ENCODE data around the gene MARVELD2.
"Not testable (repeated sequence)": the region's sequence is repeated elsewhere in the genome, so short reads cannot be mapped to it uniquely, and the experiment has no call there.

The MARVELD2 gene

DNA sequence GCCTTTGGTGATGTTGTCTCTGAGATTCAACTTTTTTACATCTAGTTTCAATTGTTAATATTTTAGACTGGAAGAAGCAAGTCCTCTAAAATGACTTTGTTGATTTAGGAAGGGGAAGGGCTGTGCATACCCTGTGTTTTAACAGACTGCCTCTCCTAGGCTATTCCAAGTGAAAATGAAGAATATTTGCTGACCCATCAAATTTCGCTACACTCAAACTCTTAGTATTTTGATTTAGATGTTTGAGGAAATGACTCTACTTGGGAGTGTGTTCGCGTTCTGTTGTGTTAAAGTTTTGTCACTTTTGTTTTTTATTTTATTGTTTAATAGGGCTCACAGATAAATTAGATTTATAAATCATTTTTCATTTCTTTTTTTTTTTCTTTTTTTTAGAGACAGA lies 3.6 kb downstream of the MARVELD2 start:
- H3K4me1 Mint-ChIP-seq = peaks cover 5% of the 10 kb centered on the region
- H3K4me3 Mint-ChIP-seq = no peak overlapping the region
- no peaks in the 10 kb centered on the region for H3K9me3 Mint-ChIP-seq
- DNase-seq (no peak), ATAC-seq (no peak)
- no peak overlapping the region for H3K27ac Mint-ChIP-seq
- no peaks in the 10 kb centered on the region for H3K27me3 Mint-ChIP-seq
- peaks cover 17% of the 10 kb centered on the region for H3K36me3 Mint-ChIP-seq (ENCODE audit: low read depth)

DNA sequence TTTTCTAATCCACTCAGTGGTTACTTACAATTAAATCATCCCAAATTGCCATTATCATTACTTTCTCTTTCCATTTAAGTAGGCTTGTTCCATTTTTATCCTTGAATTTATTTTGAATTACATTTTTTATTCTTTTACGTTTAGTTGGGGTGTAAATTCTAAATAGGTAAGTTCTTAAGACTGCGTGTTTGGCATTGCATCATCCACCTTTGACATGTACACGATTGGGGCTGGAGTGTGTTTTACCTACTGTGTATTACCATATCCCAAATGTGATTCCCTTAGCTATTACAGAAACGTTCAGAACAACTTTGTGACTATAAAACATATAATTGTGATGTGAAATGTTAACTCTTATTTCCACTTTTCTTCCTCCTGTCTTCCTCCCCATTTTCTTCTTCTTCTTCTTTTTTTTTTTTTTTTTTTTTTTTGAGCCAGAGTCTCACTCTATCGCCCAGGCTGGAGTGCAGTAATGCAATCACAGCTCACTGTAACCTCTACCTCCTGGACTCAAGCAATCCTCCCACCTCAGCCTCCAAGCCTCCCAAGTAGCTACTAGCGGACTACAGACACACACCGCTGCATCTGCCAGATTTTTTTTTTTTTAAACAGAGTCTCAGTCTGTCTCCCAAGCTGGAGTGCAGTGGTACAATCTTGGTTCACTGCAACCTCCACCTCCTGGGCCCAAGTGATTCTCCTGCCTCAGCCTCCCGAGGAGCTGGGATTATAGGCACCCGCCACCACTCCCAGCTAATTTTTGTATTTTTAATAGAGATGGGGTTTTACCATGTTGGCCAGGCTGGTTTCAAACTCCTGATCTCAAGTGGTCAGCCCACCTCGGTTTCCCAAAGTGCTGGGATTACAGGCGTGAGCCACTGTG lies 16.7 kb downstream of the MARVELD2 start:
- H3K9me3 Mint-ChIP-seq = no peaks in the 10 kb centered on the region
- H3K27me3 Mint-ChIP-seq = no peaks in the 10 kb centered on the region
- H3K27ac Mint-ChIP-seq = no peak overlapping the region
- no peak overlapping the region for H3K4me3 Mint-ChIP-seq
- DNase-seq (no peak), ATAC-seq (no peak)
- no peaks in the 10 kb centered on the region for H3K36me3 Mint-ChIP-seq (ENCODE audit: low read depth)
- no peaks in the 10 kb centered on the region for H3K4me1 Mint-ChIP-seq

DNA sequence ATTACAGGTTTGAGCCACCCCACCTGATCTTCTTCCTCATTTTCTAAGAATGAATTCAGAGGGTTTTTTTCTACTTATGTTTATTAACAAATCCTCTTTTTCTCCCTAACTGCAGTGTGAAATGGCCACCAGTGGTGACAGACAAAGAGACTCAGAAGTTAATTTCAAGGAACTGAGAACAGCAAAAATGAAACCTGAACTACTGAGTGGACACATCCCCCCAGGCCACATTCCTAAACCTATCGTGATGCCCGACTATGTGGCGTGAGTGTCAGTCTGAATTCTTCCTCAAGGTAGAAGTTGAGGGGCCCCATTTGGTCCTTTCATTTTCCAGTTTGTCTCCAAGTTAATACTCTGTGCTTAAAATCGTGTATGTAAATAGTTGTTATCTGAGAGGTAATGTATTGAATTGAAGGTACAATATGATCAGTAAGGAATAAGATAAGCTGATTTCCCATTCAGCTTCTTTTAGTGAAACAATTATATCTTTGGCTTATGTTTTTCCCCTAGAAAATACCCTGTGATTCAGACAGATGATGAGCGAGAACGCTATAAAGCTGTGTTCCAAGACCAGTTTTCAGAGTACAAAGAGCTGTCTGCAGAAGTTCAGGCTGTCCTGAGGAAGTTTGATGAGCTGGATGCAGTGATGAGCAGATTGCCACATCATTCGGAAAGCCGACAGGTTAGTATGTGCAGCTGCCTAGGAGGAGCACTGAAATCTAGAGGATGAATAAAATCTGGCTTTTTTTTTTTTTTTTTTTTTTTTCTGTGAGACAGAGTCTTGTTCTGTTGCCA lies 17.7 kb downstream of the MARVELD2 start:
- no peaks in the 10 kb centered on the region for H3K4me1 Mint-ChIP-seq
- no peak overlapping the region for H3K27ac Mint-ChIP-seq
- H3K4me3 Mint-ChIP-seq = no peak overlapping the region
- H3K36me3 Mint-ChIP-seq (ENCODE audit: low read depth) = no peaks in the 10 kb centered on the region
- no peaks in the 10 kb centered on the region for H3K27me3 Mint-ChIP-seq
- ATAC-seq (no peak), DNase-seq (no peak)
- no peaks in the 10 kb centered on the region for H3K9me3 Mint-ChIP-seq

DNA sequence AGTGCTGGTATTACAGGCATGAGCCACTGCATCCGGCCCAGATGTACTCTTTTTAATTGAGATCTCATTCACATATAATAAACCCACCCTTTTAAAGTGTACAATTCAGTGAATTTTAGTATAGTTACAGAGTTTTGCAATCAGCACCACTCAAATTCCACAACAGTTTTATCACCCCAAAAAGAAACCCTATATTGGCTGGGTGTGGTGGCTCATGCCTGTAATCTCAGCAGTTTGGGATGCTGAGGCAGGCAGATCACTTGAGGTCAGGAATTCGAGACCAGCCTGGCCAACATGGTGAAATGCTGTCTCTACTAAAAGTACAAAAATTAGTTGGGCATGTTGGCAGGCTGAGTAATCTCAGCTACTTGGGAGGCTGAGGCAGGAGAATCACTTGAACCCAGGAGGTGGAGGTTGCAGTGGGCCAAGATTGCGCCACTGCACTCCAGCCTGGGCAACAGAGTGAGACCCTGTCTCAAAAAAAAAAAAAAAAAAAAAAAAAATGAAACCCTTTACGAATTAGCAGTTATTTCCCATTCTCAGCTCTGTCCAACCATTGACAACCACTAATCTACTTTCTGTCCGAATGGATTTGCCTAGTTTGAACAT lies 20.5 kb downstream of the MARVELD2 start:
- not testable (repeated sequence) for ATAC-seq; DNase-seq; H3K27ac Mint-ChIP-seq; H3K36me3 Mint-ChIP-seq (ENCODE audit: low read depth); H3K4me1 Mint-ChIP-seq; H3K9me3 Mint-ChIP-seq; H3K4me3 Mint-ChIP-seq; H3K27me3 Mint-ChIP-seq

DNA sequence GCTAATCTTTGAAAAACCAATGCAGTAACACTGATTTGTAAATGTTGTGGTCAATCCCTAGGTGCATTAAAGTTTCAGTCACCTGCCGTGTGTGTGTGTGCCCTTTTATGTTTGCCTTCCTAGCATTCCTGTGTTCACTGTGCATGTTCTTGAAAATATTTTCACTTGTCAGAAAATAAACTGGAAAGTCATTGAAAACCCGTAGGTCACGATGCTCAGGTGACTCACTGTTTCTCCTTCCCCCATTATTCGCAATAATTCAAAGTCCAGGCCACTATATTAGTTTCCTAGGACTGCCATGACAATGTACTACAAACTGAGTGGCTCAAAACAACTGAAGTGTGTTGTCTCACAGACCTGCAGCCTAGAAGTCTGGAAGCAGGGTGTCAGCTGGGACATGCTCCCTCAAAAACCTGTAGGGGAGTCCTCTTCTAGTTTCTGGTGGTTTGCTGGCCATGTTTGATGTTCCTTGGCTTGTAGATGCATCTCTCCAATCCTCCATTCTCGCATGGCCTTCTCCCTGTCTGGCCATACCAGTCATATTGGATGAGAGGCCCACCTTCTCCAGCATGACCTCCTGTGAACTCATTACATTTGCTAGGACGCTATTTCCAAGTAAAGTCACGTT lies 29.3 kb downstream of the MARVELD2 start:
- no peaks in the 10 kb centered on the region for H3K4me1 Mint-ChIP-seq
- no peaks in the 10 kb centered on the region for H3K27me3 Mint-ChIP-seq
- no peaks in the 10 kb centered on the region for H3K9me3 Mint-ChIP-seq
- DNase-seq = no peak
- no peaks in the 10 kb centered on the region for H3K36me3 Mint-ChIP-seq (ENCODE audit: low read depth)
- no peak overlapping the region for H3K4me3 Mint-ChIP-seq
- no peak for ATAC-seq
- no peak overlapping the region for H3K27ac Mint-ChIP-seq

DNA sequence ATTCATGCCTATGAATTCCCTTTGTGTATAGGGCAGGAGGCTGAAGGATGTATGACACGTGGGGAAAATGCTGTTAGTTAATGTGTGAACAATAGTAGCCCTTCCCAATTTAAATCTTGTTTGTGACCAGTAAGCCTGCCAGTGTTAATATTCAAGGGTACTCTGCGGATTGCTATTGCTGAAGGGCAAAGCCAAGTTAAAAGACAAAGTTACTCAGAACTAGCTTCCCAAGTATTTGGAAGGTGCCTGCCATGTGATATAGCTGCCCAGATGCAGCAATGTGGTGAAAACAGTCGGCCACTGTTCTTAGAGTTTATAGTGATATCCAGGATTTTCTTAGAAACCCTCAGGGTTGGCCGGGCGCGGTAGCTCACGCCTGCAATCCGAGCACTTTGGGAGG lies 34.6 kb downstream of the MARVELD2 start:
- H3K4me1 Mint-ChIP-seq = no peaks in the 10 kb centered on the region

DNA sequence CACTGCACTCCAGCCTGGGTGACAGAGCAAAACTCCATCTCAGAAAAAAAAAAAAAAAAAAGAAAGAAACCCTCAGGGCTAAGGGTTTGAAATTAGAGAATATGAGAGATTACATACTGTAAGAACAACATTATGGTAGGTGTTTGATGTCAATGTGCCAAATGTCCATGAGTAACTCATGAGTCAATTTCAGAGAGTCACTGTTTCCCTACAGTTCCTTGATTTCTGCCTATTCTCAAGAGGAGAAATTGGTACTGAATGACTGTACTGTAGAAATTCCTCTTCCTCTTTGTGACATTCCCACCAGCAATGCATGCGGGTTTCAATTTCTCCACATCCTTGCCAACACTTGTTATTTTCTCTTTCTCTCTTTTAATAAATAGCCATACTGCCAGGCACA lies 35.2 kb downstream of the MARVELD2 start:
- H3K27ac Mint-ChIP-seq = no peak overlapping the region
- DNase-seq = no peak
- no peaks in the 10 kb centered on the region for H3K36me3 Mint-ChIP-seq (ENCODE audit: low read depth)
- no peak overlapping the region for H3K4me3 Mint-ChIP-seq
- H3K27me3 Mint-ChIP-seq = peaks cover 2% of the 10 kb centered on the region
- H3K9me3 Mint-ChIP-seq = no peaks in the 10 kb centered on the region
- H3K4me1 Mint-ChIP-seq = no peaks in the 10 kb centered on the region
- ATAC-seq = no peak

More for the DNA sequence above, 34.6 kb downstream of the MARVELD2 start:
- H3K9me3 Mint-ChIP-seq = no peaks in the 10 kb centered on the region
- DNase-seq (no peak), ATAC-seq (no peak)
- H3K4me3 Mint-ChIP-seq = no peak overlapping the region
- no peak overlapping the region for H3K27ac Mint-ChIP-seq
- H3K27me3 Mint-ChIP-seq = peaks cover 2% of the 10 kb centered on the region
- no peaks in the 10 kb centered on the region for H3K36me3 Mint-ChIP-seq (ENCODE audit: low read depth)

DNA sequence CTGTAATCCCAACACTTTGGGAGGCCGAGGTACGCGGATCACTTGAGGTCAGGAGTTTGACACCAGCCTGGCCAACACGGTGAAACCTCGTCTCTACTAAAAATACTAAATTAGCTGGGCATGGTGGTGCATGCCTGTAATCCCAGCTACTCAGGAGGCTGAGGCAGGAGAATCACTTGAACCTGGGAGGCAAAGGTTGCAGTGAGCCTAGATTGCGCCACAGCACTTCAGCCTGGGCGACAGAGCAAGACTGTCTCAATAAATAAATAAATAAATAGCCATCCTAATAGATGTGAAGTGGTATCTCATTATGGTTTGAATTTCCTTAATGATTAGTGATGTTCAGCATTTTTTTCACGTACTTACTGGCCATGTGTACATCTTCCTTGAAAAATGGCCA lies 35.6 kb downstream of the MARVELD2 start:
- H3K27me3 Mint-ChIP-seq; DNase-seq; ATAC-seq; H3K27ac Mint-ChIP-seq; H3K4me3 Mint-ChIP-seq; H3K4me1 Mint-ChIP-seq; H3K36me3 Mint-ChIP-seq (ENCODE audit: low read depth); H3K9me3 Mint-ChIP-seq: not testable (repeated sequence)

DNA sequence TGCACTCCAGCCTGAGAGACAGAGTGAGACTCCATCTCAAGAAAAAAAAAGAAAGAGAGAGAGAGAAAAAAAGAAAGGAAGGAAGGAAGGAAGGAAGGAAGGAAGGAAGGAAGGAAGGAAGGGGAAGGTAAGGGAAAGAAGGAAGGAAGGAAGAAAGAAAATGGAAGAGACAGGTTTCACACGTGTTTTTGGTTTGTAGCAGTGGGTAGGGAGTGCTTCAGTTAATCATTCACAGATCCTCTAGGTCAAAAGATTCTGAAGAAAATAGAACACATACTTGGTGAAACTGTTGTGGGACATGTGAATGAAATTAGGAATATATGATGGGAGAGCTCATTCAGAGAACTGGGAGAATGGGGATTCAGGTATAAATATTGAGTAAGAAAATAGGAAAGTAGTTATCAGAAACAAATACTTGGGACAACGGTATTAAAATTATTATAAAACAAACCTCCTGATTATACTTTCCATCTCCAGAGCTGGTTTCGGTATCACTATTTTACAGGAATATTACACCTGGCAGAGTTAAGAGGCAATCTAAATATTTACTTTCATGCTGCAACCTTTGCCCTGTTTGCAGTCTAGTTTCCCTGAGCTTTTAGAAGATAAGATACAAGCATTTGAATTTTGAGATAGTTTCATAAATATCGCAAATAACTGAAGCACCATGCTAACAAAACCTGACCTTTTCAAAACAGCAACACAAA lies 37.2 kb downstream of the MARVELD2 start:
- DNase-seq (no peak), ATAC-seq (no peak)
- Mint-ChIP-seq H3K27me3 (peaks cover 2% of the 10 kb centered on the region), H3K4me1 (no peaks in the 10 kb centered on the region), H3K9me3 (no peaks in the 10 kb centered on the region), H3K27ac (no peak overlapping the region), H3K4me3 (no peak overlapping the region), H3K36me3 (ENCODE audit: low read depth) (no peaks in the 10 kb centered on the region)

DNA sequence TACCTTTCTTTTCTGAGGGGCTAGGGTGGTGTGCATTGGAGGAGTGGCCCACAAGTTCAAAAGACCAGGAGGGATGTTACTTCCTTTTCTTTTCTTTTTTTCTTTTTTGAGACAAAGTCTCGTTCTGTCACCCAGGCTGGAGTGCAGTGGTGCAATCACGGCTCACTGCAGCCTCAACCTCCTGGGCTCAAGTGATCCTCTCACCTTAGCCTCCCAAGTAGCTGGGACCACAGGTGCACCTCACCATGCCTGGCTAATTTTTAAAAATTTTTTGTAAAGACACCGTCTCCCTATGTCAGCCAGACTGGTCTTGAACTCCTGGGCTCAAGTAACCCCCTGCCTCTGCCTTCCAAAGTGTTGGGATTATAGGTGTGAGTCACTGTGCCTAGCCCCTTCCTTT lies 38.6 kb downstream of the MARVELD2 start:
- not testable (repeated sequence) for DNase-seq; H3K36me3 Mint-ChIP-seq (ENCODE audit: low read depth); H3K9me3 Mint-ChIP-seq; H3K4me1 Mint-ChIP-seq; H3K27ac Mint-ChIP-seq; H3K27me3 Mint-ChIP-seq; ATAC-seq; H3K4me3 Mint-ChIP-seq

DNA sequence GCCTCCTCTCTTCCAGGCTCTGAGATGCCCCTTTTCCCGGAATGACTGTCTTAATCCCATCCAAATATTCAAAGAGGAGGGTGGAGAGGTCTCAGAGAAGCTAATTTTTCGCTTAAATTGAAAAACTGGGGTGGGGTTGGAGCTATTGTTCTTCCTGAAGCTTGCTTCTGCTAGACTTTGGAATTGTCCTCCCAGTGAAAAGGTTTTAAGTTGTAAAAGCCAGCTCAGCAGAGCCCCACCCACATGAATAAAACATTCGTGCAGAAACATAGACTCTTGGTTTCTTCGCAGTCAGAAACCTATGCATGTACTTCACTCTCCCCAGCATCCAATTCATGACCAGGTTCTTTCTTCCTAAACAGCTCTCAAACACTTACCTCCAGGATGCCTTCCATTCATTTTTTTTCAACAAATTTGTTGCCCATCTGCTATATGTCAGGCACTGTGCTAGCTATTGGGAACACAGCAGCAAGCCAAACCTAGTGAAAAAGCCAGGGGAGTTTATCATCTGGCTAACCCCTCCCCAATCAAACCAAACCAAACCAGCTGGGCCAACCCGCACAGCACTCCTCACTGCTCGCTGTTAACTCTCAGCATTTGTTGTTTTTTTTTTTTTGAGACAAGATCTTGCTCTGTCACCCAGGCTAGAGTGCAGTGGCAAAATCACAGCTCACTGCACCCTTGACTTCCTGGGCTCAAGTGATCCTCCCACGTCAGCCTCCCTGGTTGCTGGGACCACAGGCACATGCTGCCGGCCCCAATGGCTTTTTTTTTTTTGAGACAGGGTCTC lies 39.7 kb downstream of the MARVELD2 start:
- H3K4me1 Mint-ChIP-seq = no peaks in the 10 kb centered on the region
- peaks cover 2% of the 10 kb centered on the region for H3K27me3 Mint-ChIP-seq
- no peak for DNase-seq
- no peak overlapping the region for H3K4me3 Mint-ChIP-seq
- no peaks in the 10 kb centered on the region for H3K9me3 Mint-ChIP-seq
- H3K27ac Mint-ChIP-seq = no peak overlapping the region
- no peaks in the 10 kb centered on the region for H3K36me3 Mint-ChIP-seq (ENCODE audit: low read depth)
- ATAC-seq = no peak

DNA sequence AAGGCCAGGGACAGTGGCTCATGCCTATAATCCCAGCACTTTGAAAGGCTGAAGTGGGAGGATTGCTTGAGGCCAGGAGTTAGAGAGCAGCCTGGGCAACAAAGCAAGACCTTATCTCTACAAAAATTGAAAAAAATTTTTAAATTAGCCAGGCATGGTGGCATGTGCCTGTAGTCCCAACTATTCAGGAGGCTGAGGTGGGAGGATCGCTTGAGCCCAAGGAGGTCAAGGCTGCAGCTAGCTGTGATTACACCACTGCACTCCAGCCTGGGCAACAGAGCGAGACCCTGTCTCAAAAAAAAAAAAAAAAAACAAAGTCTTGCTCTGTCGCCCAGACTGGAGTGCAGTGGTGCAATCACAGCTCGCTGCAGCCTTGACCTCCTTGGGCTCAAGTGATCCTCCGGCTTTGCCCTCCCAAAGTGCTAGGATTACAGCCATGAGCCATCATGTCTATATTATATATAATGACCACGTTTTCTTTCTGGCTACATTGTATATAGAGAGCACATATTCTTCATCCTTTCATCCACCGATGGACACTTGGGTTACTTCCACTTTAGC lies 40.6 kb downstream of the MARVELD2 start:
- not testable (repeated sequence) for H3K4me3 Mint-ChIP-seq, ATAC-seq, H3K9me3 Mint-ChIP-seq

DNA sequence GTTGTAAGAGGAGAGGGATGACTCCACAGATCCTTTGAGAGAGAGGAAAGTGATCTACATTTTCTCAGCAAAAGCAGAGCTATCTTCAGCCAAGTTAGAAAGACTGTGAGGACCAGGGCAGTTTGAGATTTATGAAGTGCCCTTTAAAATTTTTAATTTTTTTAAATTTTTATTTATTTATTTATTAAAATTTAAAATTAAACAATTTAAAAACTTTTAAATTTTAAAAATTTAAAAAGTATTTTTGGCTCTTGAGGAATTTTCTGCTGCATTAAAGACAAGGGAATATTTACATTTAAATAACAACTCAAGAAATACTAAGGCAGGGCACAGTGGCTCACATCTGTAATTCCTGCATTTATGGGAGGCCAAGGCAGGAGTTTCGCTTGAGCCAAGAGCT lies 47.3 kb downstream of the MARVELD2 start:
- Mint-ChIP-seq H3K27me3 (no peaks in the 10 kb centered on the region), H3K4me1 (no peaks in the 10 kb centered on the region), H3K36me3 (ENCODE audit: low read depth) (no peaks in the 10 kb centered on the region), H3K4me3 (no peak overlapping the region), H3K9me3 (no peaks in the 10 kb centered on the region), H3K27ac (no peak overlapping the region)
- DNase-seq (no peak), ATAC-seq (no peak)

More for the DNA sequence above, 40.6 kb downstream of the MARVELD2 start:
- not testable (repeated sequence) for H3K36me3 Mint-ChIP-seq (ENCODE audit: low read depth); H3K27me3 Mint-ChIP-seq; DNase-seq; H3K27ac Mint-ChIP-seq; H3K4me1 Mint-ChIP-seq

Measured in activated naive CD8-positive, alpha-beta T cell treated with anti-CD3 and anti-CD28 coated beads, Interleukin-2, amount 50 U/mL, for 24 hours (primary cell).